Thoracic aorta (tissue), 2 donors: ENCODE measurements around the gene CYP4F11. TPM values are rescaled to one million over a fixed set of nuclear protein-coding genes. Genes with fewer than 3 reads are reported as not detected.
"Not testable (repeated sequence)": the region's sequence is repeated elsewhere in the genome, so short reads cannot be mapped to it uniquely, and the experiment has no call there.

Experiments used
- ATAC-seq: fragments of 150-250 bp; one replicate; pipeline ENCODE4 v1.8.0; 2017; ENCODE audit warnings: low read depth; ENCODE audit not compliant: insufficient number of reproducible peaks, low FRiP score
- DNase-seq: peaks from one replicate; pipeline ENCODE4 v3.0.0-alpha.2; 2020; ENCODE audit warnings: low spot score
- H3K27ac ChIP-seq, 2 donors: fragments of 200-600 bp; sonication (generic); 1 replicate in 1 of 2; 2 replicates in 1 of 2; pipeline ENCODE4 v1.5.1; 2016; ENCODE audit warnings: mild to moderate bottlenecking in 2 of 2, moderate library complexity in 2 of 2
- H3K27me3 ChIP-seq: fragments of 200-600 bp; sonication (generic); replicated peaks from 2 replicates; pipeline ENCODE4 v1.6.0; 2016; ENCODE audit warnings: mild to moderate bottlenecking; ENCODE audit not compliant: insufficient read depth
- H3K36me3 ChIP-seq: fragments of 200-600 bp; sonication (generic); one replicate; pipeline ENCODE4 v1.5.1; 2016
- H3K4me1 ChIP-seq, 2 donors: fragments of 200-600 bp; sonication (generic); 1 replicate in 1 of 2; 2 replicates in 1 of 2; pipeline versions ENCODE4 v1.5.1 to v1.6.0; 2016; ENCODE audit warnings: low read depth in 2 of 2, mild to moderate bottlenecking in 1 of 2; ENCODE audit not compliant: control insufficient read depth in 1 of 2
- H3K4me3 ChIP-seq: fragments of 200-600 bp; sonication (generic); 2 replicates; pipeline ENCODE4 v1.5.1; 2016; ENCODE audit warnings: mild to moderate bottlenecking
- H3K9me3 ChIP-seq: fragments of 200-600 bp; sonication (generic); 2 replicates; pipeline ENCODE4 v1.5.1; 2016
- total RNA-seq, 2 donors: library from RNA; depleted of rRNA; stranded (reverse); fragments of >200 nt; gene quantifications; one replicate each; pipeline versions ENCODE4 v1.1.0 to v1.2.3, GENCODE V29; 2016
- TF ChIP-seq, protein P1 (sequence below): fragments of 200-600 bp; sonication (generic); IDR thresholded peaks from one replicate; pipeline ENCODE4 v1.5.1; 2019; ENCODE audit warnings: antibody characterized with exemption

Gene CYP4F11
- total RNA-seq, 2 donors from 2014 or later = 9.6 to 12.9 TPM

DNA sequence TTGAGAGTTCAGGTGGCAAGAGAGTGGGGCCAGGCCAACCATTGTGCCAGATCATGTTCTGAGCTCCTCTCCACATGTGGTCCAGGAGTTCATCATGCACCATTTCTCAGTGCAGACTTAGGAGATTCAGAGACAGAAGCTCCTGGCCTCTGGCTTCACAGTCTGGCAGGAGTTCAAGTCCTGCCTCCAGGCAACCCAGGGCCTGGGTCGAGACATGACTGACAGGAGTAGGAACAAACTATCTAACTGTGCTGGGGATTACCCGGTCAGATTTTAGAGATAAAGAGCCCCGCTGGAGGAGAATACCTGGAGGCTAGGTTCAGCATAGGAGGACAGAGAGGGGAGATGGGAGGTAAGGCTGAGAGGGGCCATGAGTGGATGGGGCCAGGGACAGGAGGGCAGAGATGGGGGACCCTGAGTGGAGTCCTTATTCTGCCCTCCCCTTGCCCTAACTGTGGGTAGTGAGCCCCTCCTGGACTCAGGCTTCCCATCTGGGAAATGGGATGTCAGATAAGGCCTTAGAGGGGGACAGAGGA lies 906 bp upstream of the CYP4F11 start:
- Histone ChIP-seq H3K27ac (peak overlapping the region; percentile 79 to 81), H3K36me3 (no peaks in the 10 kb centered on the region), H3K4me3 (no peak overlapping the region), H3K9me3 (no peaks in the 10 kb centered on the region), H3K27me3 (no peaks in the 10 kb centered on the region), H3K4me1 (peaks cover 0 to 30% of the 10 kb centered on the region in 2 donors)
- ATAC-seq (no peak), DNase-seq (no peak)
- TF ChIP-seq, protein P1, sequence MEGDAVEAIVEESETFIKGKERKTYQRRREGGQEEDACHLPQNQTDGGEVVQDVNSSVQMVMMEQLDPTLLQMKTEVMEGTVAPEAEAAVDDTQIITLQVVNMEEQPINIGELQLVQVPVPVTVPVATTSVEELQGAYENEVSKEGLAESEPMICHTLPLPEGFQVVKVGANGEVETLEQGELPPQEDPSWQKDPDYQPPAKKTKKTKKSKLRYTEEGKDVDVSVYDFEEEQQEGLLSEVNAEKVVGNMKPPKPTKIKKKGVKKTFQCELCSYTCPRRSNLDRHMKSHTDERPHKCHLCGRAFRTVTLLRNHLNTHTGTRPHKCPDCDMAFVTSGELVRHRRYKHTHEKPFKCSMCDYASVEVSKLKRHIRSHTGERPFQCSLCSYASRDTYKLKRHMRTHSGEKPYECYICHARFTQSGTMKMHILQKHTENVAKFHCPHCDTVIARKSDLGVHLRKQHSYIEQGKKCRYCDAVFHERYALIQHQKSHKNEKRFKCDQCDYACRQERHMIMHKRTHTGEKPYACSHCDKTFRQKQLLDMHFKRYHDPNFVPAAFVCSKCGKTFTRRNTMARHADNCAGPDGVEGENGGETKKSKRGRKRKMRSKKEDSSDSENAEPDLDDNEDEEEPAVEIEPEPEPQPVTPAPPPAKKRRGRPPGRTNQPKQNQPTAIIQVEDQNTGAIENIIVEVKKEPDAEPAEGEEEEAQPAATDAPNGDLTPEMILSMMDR = no peak

DNA sequence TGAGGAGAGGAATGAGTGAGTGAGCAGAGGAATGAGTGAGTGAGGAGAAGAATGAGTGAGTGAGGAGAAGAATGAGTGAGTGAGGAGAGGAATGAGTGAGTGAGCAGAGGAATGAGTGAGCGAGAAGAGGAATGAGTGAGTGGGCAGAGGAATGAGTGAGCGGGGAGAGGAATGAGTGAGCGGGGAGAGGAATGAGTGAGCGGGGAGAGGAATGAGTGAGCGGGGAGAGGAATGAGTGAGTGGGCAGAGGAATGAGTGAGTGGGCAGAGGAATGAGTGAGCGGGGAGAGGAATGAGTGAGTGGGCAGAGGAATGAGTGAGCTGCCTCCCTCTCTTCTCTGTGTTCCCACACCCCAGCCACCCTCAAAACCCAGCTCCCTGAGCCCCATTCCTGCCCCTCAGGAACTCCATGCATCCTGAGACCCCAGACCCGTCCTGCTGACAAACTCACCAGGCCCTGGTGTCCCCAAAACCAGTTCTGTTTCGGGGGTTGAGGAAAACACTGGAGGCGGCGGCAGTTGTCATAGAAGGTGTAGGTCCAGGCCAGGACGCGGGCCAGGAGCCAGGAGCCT lies 483 bp downstream of the CYP4F11 start:
- H3K4me3 ChIP-seq = peak overlapping the region; percentile 49
- H3K36me3 ChIP-seq, ATAC-seq, DNase-seq, H3K27me3 ChIP-seq, H3K9me3 ChIP-seq: not testable (repeated sequence)
- H3K27ac ChIP-seq = peak overlapping the region; percentile 79 to 81
- peaks cover 0 to 30% of the 10 kb centered on the region in 2 donors for H3K4me1 ChIP-seq

DNA sequence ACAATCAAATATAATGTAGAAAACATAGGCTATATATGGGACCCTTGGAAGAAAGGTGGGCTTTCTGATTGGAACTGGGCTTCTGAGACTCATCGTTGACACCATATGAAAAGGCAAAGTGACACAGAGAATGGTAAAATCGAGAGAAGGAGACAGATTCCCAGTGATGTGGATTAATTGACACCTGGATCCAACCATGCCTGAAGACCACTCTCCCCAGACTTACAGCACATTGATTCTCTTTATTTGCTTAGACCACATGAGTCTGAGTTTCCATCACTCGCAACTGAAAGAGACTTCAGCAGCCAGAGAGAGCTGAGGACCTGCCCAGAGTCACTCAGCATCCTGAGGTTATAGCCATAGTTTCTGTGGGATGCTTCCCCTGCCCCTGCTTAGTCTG lies 6.0 kb downstream of the CYP4F11 start:
- H3K4me1 ChIP-seq = peaks cover 0 to 11% of the 10 kb centered on the region in 2 donors
- H3K4me3 ChIP-seq = no peak overlapping the region
- DNase-seq (no peak), ATAC-seq (no peak)
- no peaks in the 10 kb centered on the region for H3K27me3 ChIP-seq
- H3K9me3 ChIP-seq = no peaks in the 10 kb centered on the region
- no peaks in the 10 kb centered on the region for H3K36me3 ChIP-seq
- no peak overlapping the region for H3K27ac ChIP-seq
- TF ChIP-seq, protein P1 = no peak

DNA sequence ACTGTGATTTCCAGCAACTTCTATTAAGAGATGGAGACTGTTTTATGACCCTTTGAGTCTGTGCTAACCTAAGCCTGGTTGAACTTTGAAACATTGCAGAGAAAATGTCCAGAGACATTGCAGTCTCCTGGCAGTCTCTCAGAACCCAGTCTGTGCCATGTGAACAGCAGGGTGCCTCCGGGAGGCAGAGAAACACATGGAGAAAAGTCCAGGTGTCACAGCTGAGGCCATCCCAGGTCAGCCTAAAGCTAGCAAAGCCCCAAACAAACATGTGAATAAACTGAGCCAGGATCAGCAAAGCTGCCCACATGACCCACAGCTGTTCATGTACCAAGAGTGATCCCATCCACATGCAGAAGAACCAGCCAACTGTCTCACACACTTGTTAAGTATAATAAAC lies 7.8 kb downstream of the CYP4F11 start:
- H3K4me3 ChIP-seq = no peak overlapping the region
- H3K27ac ChIP-seq = no peak overlapping the region
- TF ChIP-seq, protein P1 = no peak
- H3K4me1 ChIP-seq = peaks cover 0 to 11% of the 10 kb centered on the region in 2 donors
- H3K36me3 ChIP-seq = no peaks in the 10 kb centered on the region
- DNase-seq (no peak), ATAC-seq (no peak)
- no peaks in the 10 kb centered on the region for H3K9me3 ChIP-seq
- no peaks in the 10 kb centered on the region for H3K27me3 ChIP-seq

DNA sequence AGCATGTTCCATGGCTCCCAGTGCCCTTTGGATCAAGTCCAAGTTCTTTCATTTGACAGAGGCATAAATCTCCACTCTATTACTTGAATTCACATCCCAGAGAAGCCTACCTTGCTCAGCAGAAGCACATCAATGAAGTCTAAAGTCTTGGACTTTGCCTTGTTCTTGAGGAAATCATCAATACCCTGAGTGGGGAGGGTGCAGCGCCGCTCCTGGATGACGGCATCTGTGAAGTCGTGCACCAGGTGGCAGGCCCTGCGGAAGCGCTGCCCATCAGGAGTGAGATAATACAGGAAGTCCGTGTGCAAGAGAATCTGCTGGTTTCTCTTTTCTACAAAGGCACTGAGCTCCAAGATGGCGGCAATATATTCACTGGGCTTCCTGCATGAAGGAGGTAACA lies 10.6 kb downstream of the CYP4F11 start:
- H3K27ac ChIP-seq = no peak overlapping the region
- no peaks in the 10 kb centered on the region for H3K36me3 ChIP-seq

More for the DNA sequence above, 10.6 kb downstream of the CYP4F11 start:
- ATAC-seq = no peak
- DNase-seq = no peak
- TF ChIP-seq, protein P1 = no peak
- H3K4me3 ChIP-seq = no peak overlapping the region
- no peaks in the 10 kb centered on the region for H3K27me3 ChIP-seq
- H3K9me3 ChIP-seq = no peaks in the 10 kb centered on the region
- no peaks in the 10 kb centered on the region for H3K4me1 ChIP-seq
